Naive thymus-derived CD4-positive, alpha-beta T cell (primary cell): ENCODE data around the gene ATG5. TPM values are rescaled to one million over a fixed set of nuclear protein-coding genes. Genes with fewer than 3 reads are reported as not detected.

Experiments
- ATAC-seq: fragments of 150-1000 bp; cut with Tn5 transposase; 2 replicates; pipeline ENCODE4 v1.10.0; 2021; ENCODE audit warnings: mild to moderate bottlenecking, moderate library complexity
- CTCF ChIA-PET: fragments of 350-600 bp; sonication (Branson Sonifier 250); formaldehyde crosslinking; loops from one replicate; lab custom pipeline; 2021; ENCODE audit warnings: antibody characterized with exemption; lab: Charles Lee
- POLR2A ChIA-PET: fragments of 350-600 bp; sonication (Branson Sonifier 250); formaldehyde crosslinking; loops from one replicate; lab custom pipeline; 2021; ENCODE audit warnings: antibody characterized with exemption, inconsistent platforms; lab: Charles Lee
- DNase-seq, 9 donors: peaks; one replicate each; pipeline versions ENCODE4 v3.0.0 to v3.0.0-alpha.2; 2020 to 2022; ENCODE audit warnings: mixed read lengths in 1 of 9
- H3K27ac ChIP-seq: one replicate; pipeline ENCODE4 v1.7.0; 2013; ENCODE audit warnings: mild to moderate bottlenecking, low read depth, low read length, moderate library complexity
- H3K27me3 ChIP-seq, 2 donors: one replicate each; pipeline ENCODE4 v1.7.0; 2013; ENCODE audit warnings: low read length in 2 of 2, mild to moderate bottlenecking in 2 of 2, moderate library complexity in 2 of 2; ENCODE audit not compliant: control insufficient read depth in 2 of 2, insufficient read depth in 2 of 2
- H3K36me3 ChIP-seq, 3 experiments: 1 replicate in 2 of 3; 2 replicates in 1 of 3; pipeline ENCODE4 v1.7.0; 2013; ENCODE audit warnings: low read length in 3 of 3, mild to moderate bottlenecking in 3 of 3, moderate library complexity in 1 of 3; ENCODE audit not compliant: insufficient read depth in 3 of 3, control insufficient read depth in 2 of 3
- H3K4me1 ChIP-seq, 2 donors: one replicate each; pipeline ENCODE4 v1.7.0; 2013; ENCODE audit warnings: low read length in 2 of 2, mild to moderate bottlenecking in 2 of 2, moderate library complexity in 1 of 2; ENCODE audit not compliant: control insufficient read depth in 2 of 2, insufficient read depth in 2 of 2
- H3K4me3 ChIP-seq: 2 replicates; pipeline ENCODE4 v1.7.0; 2013; ENCODE audit warnings: mild to moderate bottlenecking, low read length
- H3K9me3 ChIP-seq, 3 experiments: 1 replicate in 2 of 3; 2 replicates in 1 of 3; pipeline ENCODE4 v1.7.0; 2013; ENCODE audit warnings: low read length in 3 of 3; ENCODE audit not compliant: control insufficient read depth in 2 of 3
- H3K27ac Mint-ChIP-seq, 9 donors: one replicate each; pipeline ENCODE4 v1.8.0; 2020 to 2022; ENCODE audit warnings: mixed read lengths in 9 of 9, mild to moderate bottlenecking in 8 of 9, moderate library complexity in 5 of 9, inconsistent platforms in 2 of 9
- H3K27me3 Mint-ChIP-seq, 5 donors: one replicate each; pipeline ENCODE4 v1.8.0; 2021 to 2022; ENCODE audit warnings: mixed read lengths in 5 of 5, mild to moderate bottlenecking in 1 of 5
- H3K36me3 Mint-ChIP-seq, 5 donors: one replicate each; pipeline ENCODE4 v1.8.0; 2020 to 2022; ENCODE audit warnings: mixed read lengths in 5 of 5, mild to moderate bottlenecking in 3 of 5, inconsistent platforms in 1 of 5
- H3K4me1 Mint-ChIP-seq, 7 donors: one replicate each; pipeline ENCODE4 v1.8.0; 2020 to 2022; ENCODE audit warnings: mixed read lengths in 7 of 7, mild to moderate bottlenecking in 3 of 7, inconsistent platforms in 1 of 7
- H3K4me3 Mint-ChIP-seq, 10 donors: one replicate each; pipeline ENCODE4 v1.8.0; 2020 to 2022; ENCODE audit warnings: mild to moderate bottlenecking in 10 of 10, mixed read lengths in 10 of 10, moderate library complexity in 6 of 10, inconsistent platforms in 2 of 10
- H3K9me3 Mint-ChIP-seq, 11 donors: one replicate each; pipeline ENCODE4 v1.8.0; 2020 to 2022; ENCODE audit warnings: mixed read lengths in 11 of 11, mild to moderate bottlenecking in 4 of 11, inconsistent platforms in 1 of 11, moderate library complexity in 1 of 11
- intact Hi-C, 2 donors: fragments of 100-400 bp; cut with micrococcal nuclease; formaldehyde crosslinking; loops; one replicate each; pipeline ENCODE4 v1.15.1; 2023
- polyA plus RNA-seq, 2 donors: library from polyadenylated mRNA; unstranded; fragments of 300-500 nt; fragmentation: Illumina TruSeq; gene quantifications; one replicate each; pipeline ENCODE4 v1.2.3, GENCODE V29; 2021
- total RNA-seq, 6 experiments: library from RNA in 5 of 6; stranded (reverse) in 5 of 6; gene quantifications; 1 replicate in 5 of 6; 2 replicates in 1 of 6; pipeline ENCODE4 v1.2.3 and lab custom pipeline; 2021 to 2026

ATG5 gene
- total and polyA plus RNA-seq, 7 experiments from 2014 or later: 24.0 to 32.9 (median 28.8) TPM

- Histone ChIP-seq H3K27me3 (no peaks in the 10 kb centered on the region), H3K4me3 (no peak overlapping the region), H3K36me3 (no peaks in the 10 kb centered on the region), H3K4me1 (peaks cover 15 to 38% of the 10 kb centered on the region in 2 donors), H3K27ac (no peak overlapping the region), H3K9me3 (no peaks in the 10 kb centered on the region)
- Mint-ChIP-seq H3K27me3 (no peaks in the 10 kb centered on the region), H3K4me1 (peaks cover 8 to 69% (median 28%) of the 10 kb centered on the region in 7 donors), H3K4me3 (no peak overlapping the region), H3K9me3 (peaks cover 0 to 4% (median 0%) of the 10 kb centered on the region in 11 donors), H3K27ac (peak overlapping the region in 1 of 9 donors; percentile 16), H3K36me3 (peaks cover 0 to 6% (median 0%) of the 10 kb centered on the region in 5 donors)
- intact Hi-C loops: no loop called here
- POLR2A ChIA-PET: no interaction called here
- ATAC-seq (no peak), DNase-seq (no peak)
- CTCF ChIA-PET: no interaction called here
Observed at GRCh38 chr6:106146852-106147351, 178.7 kb downstream of the ATG5 start.

GRCh38 chr6:106145741-106146227 is 179.8 kb downstream of the ATG5 start:
- H3K4me3 ChIP-seq: no peak overlapping the region
- H3K9me3 Mint-ChIP-seq: no peaks in the 10 kb centered on the region
- no peaks in the 10 kb centered on the region for H3K36me3 ChIP-seq
- peak overlapping the region in 1 of 9 donors; percentile 25 for H3K27ac Mint-ChIP-seq
- H3K27me3 ChIP-seq: no peaks in the 10 kb centered on the region
- H3K4me1 ChIP-seq: peaks cover 23 to 47% of the 10 kb centered on the region in 2 donors
- H3K4me1 Mint-ChIP-seq: peaks cover 16 to 75% (median 38%) of the 10 kb centered on the region in 7 donors
- H3K27me3 Mint-ChIP-seq: no peaks in the 10 kb centered on the region
- no peak overlapping the region for H3K4me3 Mint-ChIP-seq
- intact Hi-C loops: no loop called here
- peaks cover 0 to 3% (median 0%) of the 10 kb centered on the region in 5 donors for H3K36me3 Mint-ChIP-seq
- no peak overlapping the region for H3K27ac ChIP-seq
- DNase-seq (peak in 1 of 9 donors; percentile 29), ATAC-seq (no peak)
- CTCF ChIA-PET: no interaction called here
- no peaks in the 10 kb centered on the region for H3K9me3 ChIP-seq
- POLR2A ChIA-PET: no interaction called here

- intact Hi-C loops: no loop called here
- Histone ChIP-seq H3K4me3 (no peak overlapping the region), H3K27ac (no peak overlapping the region), H3K4me1 (peaks cover 23 to 47% of the 10 kb centered on the region in 2 donors), H3K27me3 (no peaks in the 10 kb centered on the region), H3K9me3 (no peaks in the 10 kb centered on the region), H3K36me3 (no peaks in the 10 kb centered on the region)
- Mint-ChIP-seq H3K27ac (no peak overlapping the region), H3K9me3 (no peaks in the 10 kb centered on the region), H3K4me1 (peaks cover 20 to 82% (median 40%) of the 10 kb centered on the region in 7 donors), H3K36me3 (peaks cover 0 to 3% (median 0%) of the 10 kb centered on the region in 5 donors), H3K27me3 (no peaks in the 10 kb centered on the region), H3K4me3 (no peak overlapping the region)
- ChIA-PET CTCF (no interaction called here), POLR2A (no interaction called here)
- ATAC-seq (no peak), DNase-seq (no peak)
Observed at GRCh38 chr6:106145144-106145543, 180.4 kb downstream of the ATG5 start.

GRCh38 chr6:106143665-106144064 is 181.9 kb downstream of the ATG5 start:
- Histone ChIP-seq H3K27ac (no peak overlapping the region), H3K9me3 (no peaks in the 10 kb centered on the region), H3K4me1 (peaks cover 23 to 35% of the 10 kb centered on the region in 2 donors), H3K27me3 (no peaks in the 10 kb centered on the region), H3K4me3 (no peak overlapping the region), H3K36me3 (no peaks in the 10 kb centered on the region)
- peak; percentile 28 for ATAC-seq
- Mint-ChIP-seq H3K9me3 (no peaks in the 10 kb centered on the region), H3K4me3 (peak overlapping the region in 1 of 10 donors; percentile 25), H3K27ac (no peak overlapping the region), H3K36me3 (no peaks in the 10 kb centered on the region), H3K27me3 (no peaks in the 10 kb centered on the region), H3K4me1 (peaks cover 17 to 70% (median 33%) of the 10 kb centered on the region in 7 donors)
- no peak for DNase-seq
- CTCF ChIA-PET: no interaction called here
- intact Hi-C loops: loop anchor here in 1 of 2 donors (5.0 kb wide), 1 partner anchor 79 kb away; no protein-coding TSS in a partner anchor
- POLR2A ChIA-PET: interaction anchor here (0.9 kb wide), 1 partner anchor 46 kb away, joined by 3 read pairs; no protein-coding TSS in a partner anchor

- H3K27ac ChIP-seq: no peak overlapping the region
Observed at GRCh38 chr6:106142876-106143431, 182.6 kb downstream of the ATG5 start.

GRCh38 chr6:106141441-106142237 is 183.9 kb downstream of the ATG5 start:
- no peaks in the 10 kb centered on the region for H3K36me3 ChIP-seq
- Mint-ChIP-seq H3K27me3 (no peaks in the 10 kb centered on the region), H3K27ac (peak overlapping the region; percentile 6 to 91 (median 67)), H3K9me3 (no peaks in the 10 kb centered on the region), H3K4me1 (peaks cover 17 to 60% (median 33%) of the 10 kb centered on the region in 7 donors), H3K4me3 (peak overlapping the region; percentile 47 to 83 (median 69)), H3K36me3 (no peaks in the 10 kb centered on the region)
- ChIA-PET POLR2A (interaction anchor here (0.6 to 1.5 kb wide), 5 partner anchors 28 to 191 kb away, joined by 3 to 4 read pairs (median 3); no protein-coding TSS in a partner anchor), CTCF (no interaction called here)
- intact Hi-C loops: loop anchor here (1.0 to 5.0 kb wide), 4 partner anchors 23 to 81 kb away; no protein-coding TSS in a partner anchor
- peak overlapping the region; percentile 36 for H3K27ac ChIP-seq
- H3K4me1 ChIP-seq: peaks cover 23 to 35% of the 10 kb centered on the region in 2 donors
- DNase-seq (peak in 4 of 9 donors; percentile 28 to 46 (median 30)), ATAC-seq (peak; percentile 77)
- peak overlapping the region; percentile 11 for H3K4me3 ChIP-seq
- no peaks in the 10 kb centered on the region for H3K9me3 ChIP-seq
- H3K27me3 ChIP-seq: no peaks in the 10 kb centered on the region

More at GRCh38 chr6:106142876-106143431, 182.6 kb downstream of the ATG5 start:
- DNase-seq (no peak), ATAC-seq (no peak)
- H3K4me1 ChIP-seq: peaks cover 23 to 35% of the 10 kb centered on the region in 2 donors
- H3K4me3 Mint-ChIP-seq: peak overlapping the region in 1 of 10 donors; percentile 71
- peak overlapping the region in 3 of 9 donors; percentile 20 to 91 (median 79) for H3K27ac Mint-ChIP-seq
- H3K27me3 ChIP-seq: no peaks in the 10 kb centered on the region
- no peaks in the 10 kb centered on the region for H3K36me3 Mint-ChIP-seq
- CTCF ChIA-PET: interaction anchor here (0.6 kb wide), 1 partner anchor 42 kb away, joined by 4 read pairs; no protein-coding TSS in a partner anchor
- H3K4me1 Mint-ChIP-seq: peaks cover 15 to 68% (median 33%) of the 10 kb centered on the region in 7 donors
- intact Hi-C loops: loop anchor here in 1 of 2 donors (1.0 to 5.0 kb wide), 2 partner anchors 21 to 79 kb away; no protein-coding TSS in a partner anchor
- no peak overlapping the region for H3K4me3 ChIP-seq
- H3K9me3 Mint-ChIP-seq: no peaks in the 10 kb centered on the region
- H3K9me3 ChIP-seq: no peaks in the 10 kb centered on the region
- POLR2A ChIA-PET: interaction anchor here (0.9 kb wide), 1 partner anchor 46 kb away, joined by 3 read pairs; no protein-coding TSS in a partner anchor
- no peaks in the 10 kb centered on the region for H3K27me3 Mint-ChIP-seq
- H3K36me3 ChIP-seq: no peaks in the 10 kb centered on the region
